Bronchial epithelial cell (primary cell): ENCODE data around the gene SH2D3A. TPM values are rescaled to one million over a fixed set of nuclear protein-coding genes. Genes with fewer than 3 reads are reported as not detected.

Source experiments
- DNase-seq: peaks from one replicate; pipeline ENCODE4 v3.0.0-alpha.2; 2010; ENCODE audit warnings: low read depth
- FAIRE-seq: peaks from 2 replicates; lab custom pipeline; 2011; peaks lifted over from hg19 to GRCh38; lab: Jason Lieb, UNC
- H3K27me3 ChIP-seq: 2 replicates; pipeline ENCODE4 v1.5.1; 2011; ENCODE audit warnings: low read length; ENCODE audit not compliant: control insufficient read depth, insufficient read depth
- H3K36me3 ChIP-seq: 2 replicates; pipeline ENCODE4 v1.5.1; 2011; ENCODE audit warnings: low read length; ENCODE audit not compliant: control insufficient read depth, insufficient read depth
- H3K4me3 ChIP-seq: 2 replicates; pipeline ENCODE4 v1.5.1; 2011; ENCODE audit warnings: mild to moderate bottlenecking, low read depth, low read length, control low read depth
- CTCF ChIP-seq: IDR thresholded peaks from 2 replicates; pipeline ENCODE4 v1.5.1; 2011; ENCODE audit warnings: mild to moderate bottlenecking, moderate library complexity, low read length, control low read depth, inconsistent platforms; ENCODE audit not compliant: insufficient read depth, severe bottlenecking
- total RNA-seq: library from RNA; depleted of rRNA; stranded (reverse); fragments of >200 nt; gene quantifications from 2 replicates; pipeline ENCODE4 v1.2.1, GENCODE V29; 2014

SH2D3A gene
- total RNA-seq, 1 donor from 2014 or later = 88.5 TPM

DNA sequence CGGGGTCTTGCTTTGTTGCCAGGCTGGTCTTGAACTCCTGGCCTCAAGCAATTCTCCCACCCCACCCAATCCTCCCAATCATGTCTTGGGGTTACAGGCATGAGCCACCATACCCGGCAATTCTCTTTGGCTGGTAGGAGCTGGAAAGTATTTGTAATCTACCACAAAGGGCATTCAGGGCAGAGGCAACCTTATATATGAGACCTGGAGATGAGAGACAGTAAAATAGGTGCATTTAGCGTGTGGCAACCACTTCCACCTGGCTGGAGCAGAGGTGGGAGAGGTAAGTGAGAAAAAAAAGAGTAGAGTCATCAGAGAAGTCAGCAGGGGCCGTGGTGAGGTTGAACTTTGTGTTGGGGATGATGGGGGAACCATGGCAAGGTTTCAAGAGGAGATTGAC is 42.0 kb upstream of the SH2D3A start:
- TF ChIP-seq CTCF = no peak
- Histone ChIP-seq H3K27me3 (no peaks in the 10 kb centered on the region), H3K36me3 (no peaks in the 10 kb centered on the region), H3K4me3 (no peak overlapping the region)
- DNase-seq (no peak), FAIRE-seq (no peak)

GRCh38 chr19:6808494-6808893 is 41.3 kb upstream of the SH2D3A start:
- no peaks in the 10 kb centered on the region for H3K36me3 ChIP-seq
- DNase-seq (no peak), FAIRE-seq (no peak)
- no peak for TF ChIP-seq CTCF
- no peak overlapping the region for H3K4me3 ChIP-seq
- H3K27me3 ChIP-seq = no peaks in the 10 kb centered on the region

DNA sequence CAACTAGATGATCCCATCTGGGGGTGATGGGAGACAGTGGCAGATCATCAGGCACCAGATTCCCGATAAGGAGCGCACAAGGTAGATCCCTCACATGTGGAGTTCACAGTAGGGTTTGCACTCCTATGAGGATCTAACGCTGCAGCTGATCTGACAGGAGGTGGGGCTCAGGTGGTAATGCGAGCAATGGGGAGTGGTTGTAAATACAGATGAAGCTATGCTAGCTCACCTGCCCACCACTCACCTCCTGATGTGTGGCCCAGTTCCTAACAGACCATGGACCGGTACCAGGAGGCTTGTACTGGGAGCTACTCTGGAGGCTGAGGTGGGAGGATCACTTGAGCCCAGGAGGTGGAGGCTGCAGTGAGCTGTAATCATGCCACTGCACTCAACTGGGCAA is 40.1 kb upstream of the SH2D3A start:
- no peak for TF ChIP-seq CTCF
- Histone ChIP-seq H3K36me3 (no peaks in the 10 kb centered on the region), H3K4me3 (no peak overlapping the region), H3K27me3 (no peaks in the 10 kb centered on the region)
- no peak for DNase-seq
- no peak for FAIRE-seq

DNA sequence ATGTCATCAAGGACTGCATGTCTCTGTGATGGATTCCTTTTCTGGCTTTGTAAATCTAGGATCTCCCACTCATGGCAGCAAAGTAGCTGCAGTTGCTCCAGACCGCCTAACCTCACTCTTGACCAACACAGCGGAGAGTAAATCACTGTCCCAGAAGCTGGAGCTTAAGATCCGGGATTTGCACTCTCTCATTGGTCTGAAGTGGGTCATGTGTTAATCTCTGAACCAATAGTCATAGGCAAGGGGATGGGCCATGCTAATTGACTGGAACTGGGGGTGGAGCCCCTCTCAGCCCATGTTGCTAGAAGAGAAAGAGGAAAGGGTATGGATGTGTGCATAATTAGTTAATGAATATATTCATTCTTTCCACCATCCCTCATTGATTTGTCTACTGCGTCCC is 39.3 kb upstream of the SH2D3A start:
- no peak overlapping the region for H3K4me3 ChIP-seq
- no peaks in the 10 kb centered on the region for H3K27me3 ChIP-seq
- DNase-seq = no peak
- no peak for FAIRE-seq
- TF ChIP-seq CTCF = no peak
- no peaks in the 10 kb centered on the region for H3K36me3 ChIP-seq

- DNase-seq = no peak
- H3K4me3 ChIP-seq = no peak overlapping the region
- no peak for FAIRE-seq
Measured at GRCh38 chr19:6803036-6803404, 35.8 kb upstream of the SH2D3A start.

More at GRCh38 chr19:6803036-6803404, 35.8 kb upstream of the SH2D3A start:
- Histone ChIP-seq H3K36me3 (no peaks in the 10 kb centered on the region), H3K27me3 (no peaks in the 10 kb centered on the region)
- no peak for TF ChIP-seq CTCF
